Stimulated activated CD8-positive, alpha-beta memory T cell treated with anti-CD3 and anti-CD28 coated beads, Interleukin-2, amount 100 ng/mL, for 48 hours (primary cell): ENCODE measurements around the gene PHLDA2.
A peak's percentile ranks its signal among the peaks of the same experiment; 100 is the strongest.

Source experiments
- DNase-seq, 2 donors: peaks; one replicate each; pipeline ENCODE4 v3.0.0-alpha.2; 2020; ENCODE audit warnings: low read depth in 2 of 2

PHLDA2 gene

GRCh38 chr11:2929950-2930703 is 907 bp upstream of the PHLDA2 start:
- peak; percentile 38 to 49 for DNase-seq

- peak; percentile 33 to 54 for DNase-seq
Measured at GRCh38 chr11:2929531-2929949, 320 bp upstream of the PHLDA2 start.

- DNase-seq: no peak
Measured at GRCh38 chr11:2927851-2928604, 1.2 kb downstream of the PHLDA2 start.

- no peak for DNase-seq
Measured at GRCh38 chr11:2927121-2927800, 2.0 kb downstream of the PHLDA2 start.

GRCh38 chr11:2926611-2927051 is 2.6 kb downstream of the PHLDA2 start:
- DNase-seq: no peak

- DNase-seq: no peak
Measured at GRCh38 chr11:2924821-2925675, 4.2 kb downstream of the PHLDA2 start.

- DNase-seq: no peak
Measured at GRCh38 chr11:2924381-2924780, 4.8 kb downstream of the PHLDA2 start.

- DNase-seq: no peak
Measured at GRCh38 chr11:2923446-2924375, 5.5 kb downstream of the PHLDA2 start.

GRCh38 chr11:2922655-2923054 is 6.6 kb downstream of the PHLDA2 start:
- no peak for DNase-seq

GRCh38 chr11:2921742-2922493 is 7.3 kb downstream of the PHLDA2 start:
- no peak for DNase-seq

GRCh38 chr11:2921261-2921660 is 8.0 kb downstream of the PHLDA2 start:
- no peak for DNase-seq

GRCh38 chr11:2920343-2920742 is 8.9 kb downstream of the PHLDA2 start:
- DNase-seq: no peak

- DNase-seq: no peak
Measured at GRCh38 chr11:2919837-2920236, 9.4 kb downstream of the PHLDA2 start.

GRCh38 chr11:2919188-2919587 is 10.0 kb downstream of the PHLDA2 start:
- DNase-seq: no peak

- DNase-seq: no peak
Measured at GRCh38 chr11:2917842-2918490, 11.3 kb downstream of the PHLDA2 start.

GRCh38 chr11:2916892-2917645 is 12.2 kb downstream of the PHLDA2 start:
- no peak for DNase-seq

- no peak for DNase-seq
Measured at GRCh38 chr11:2916114-2916891, 12.9 kb downstream of the PHLDA2 start.

- DNase-seq: no peak
Measured at GRCh38 chr11:2915473-2915872, 13.7 kb downstream of the PHLDA2 start.
